Stimulated activated effector memory CD8-positive, alpha-beta T cell treated with anti-CD3 and anti-CD28 coated beads, Interleukin-12 subunit alpha, Interleukin-12 subunit beta, amount 100 ng/mL, for 72 hours (primary cell): ENCODE results near the gene DCAF7.

Experiments
- ATAC-seq: fragments of 150-1000 bp; cut with Tn5 transposase; 2 replicates; pipeline ENCODE4 v1.10.0; 2021
- DNase-seq, 2 donors: peaks; one replicate each; pipeline ENCODE4 v3.0.0; 2021 to 2022; ENCODE audit warnings: low spot score in 2 of 2
- H3K27ac Mint-ChIP-seq: one replicate; pipeline ENCODE4 v1.8.0; 2022; ENCODE audit warnings: mild to moderate bottlenecking, mixed read lengths
- H3K36me3 Mint-ChIP-seq: one replicate; pipeline ENCODE4 v1.8.0; 2022; ENCODE audit warnings: mild to moderate bottlenecking, mixed read lengths
- H3K4me1 Mint-ChIP-seq: one replicate; pipeline ENCODE4 v1.8.0; 2022; ENCODE audit warnings: mixed read lengths
- H3K4me3 Mint-ChIP-seq: one replicate; pipeline ENCODE4 v1.8.0; 2022; ENCODE audit warnings: mild to moderate bottlenecking, mixed read lengths
- H3K9me3 Mint-ChIP-seq: one replicate; pipeline ENCODE4 v1.8.0; 2022; ENCODE audit warnings: mixed read lengths

The DCAF7 gene

DNA sequence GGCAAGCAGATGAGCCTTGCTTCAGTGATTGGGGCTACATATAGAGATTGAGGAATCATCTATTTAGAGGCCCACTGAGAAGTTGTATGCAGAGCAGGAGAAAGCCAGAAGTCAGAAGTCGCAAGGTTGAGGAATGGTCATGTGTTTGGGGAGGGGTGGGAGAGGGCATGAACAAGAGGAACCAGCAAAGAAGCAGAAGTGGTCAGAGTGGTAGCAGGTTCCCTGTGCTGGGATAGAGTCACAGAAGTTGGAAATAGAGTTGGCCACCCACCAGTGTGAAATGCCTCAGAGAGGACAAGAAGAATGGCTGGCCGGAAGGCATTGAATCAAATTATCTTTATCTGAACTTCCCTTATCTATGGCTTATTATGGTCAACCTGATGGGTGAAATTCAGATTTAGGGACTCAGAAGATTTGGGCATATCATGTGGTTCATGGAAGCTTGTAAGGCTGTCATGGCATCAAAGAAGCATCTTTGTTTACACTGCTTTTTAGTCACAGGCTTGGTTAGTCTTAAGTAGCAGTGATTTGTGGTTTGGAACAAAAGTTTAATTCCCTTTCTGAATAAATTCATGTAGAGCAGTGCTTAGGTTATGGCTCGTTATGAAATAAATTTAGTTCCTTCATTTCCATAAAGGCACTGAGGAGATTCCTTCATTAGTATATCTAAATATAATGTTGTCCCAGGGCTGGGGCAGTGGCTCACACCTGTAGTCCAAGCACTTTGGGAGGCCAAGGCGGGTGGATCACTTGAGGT is 91.6 kb downstream of the DCAF7 start:
- no peaks in the 10 kb centered on the region for H3K9me3 Mint-ChIP-seq
- H3K4me1 Mint-ChIP-seq: peaks cover 9% of the 10 kb centered on the region
- peaks cover 29% of the 10 kb centered on the region for H3K36me3 Mint-ChIP-seq
- H3K27ac Mint-ChIP-seq: no peak overlapping the region
- ATAC-seq (no peak), DNase-seq (no peak)
- no peak overlapping the region for H3K4me3 Mint-ChIP-seq
